IPS-18c (cell line): Measurements from ENCODE around the gene SUSD3.

Source experiments
- H3K4me3 ChIP-seq: 2 replicates; pipeline ENCODE4 v1.7.0; 2013; ENCODE audit warnings: low read depth, mild to moderate bottlenecking, low read length, moderate library complexity; ENCODE audit not compliant: insufficient read depth
- H3K9me3 ChIP-seq: one replicate; pipeline ENCODE4 v1.6.1; 2013; ENCODE audit warnings: mild to moderate bottlenecking, low read length, moderate library complexity; ENCODE audit not compliant: control insufficient read depth, insufficient read depth

SUSD3 gene

DNA sequence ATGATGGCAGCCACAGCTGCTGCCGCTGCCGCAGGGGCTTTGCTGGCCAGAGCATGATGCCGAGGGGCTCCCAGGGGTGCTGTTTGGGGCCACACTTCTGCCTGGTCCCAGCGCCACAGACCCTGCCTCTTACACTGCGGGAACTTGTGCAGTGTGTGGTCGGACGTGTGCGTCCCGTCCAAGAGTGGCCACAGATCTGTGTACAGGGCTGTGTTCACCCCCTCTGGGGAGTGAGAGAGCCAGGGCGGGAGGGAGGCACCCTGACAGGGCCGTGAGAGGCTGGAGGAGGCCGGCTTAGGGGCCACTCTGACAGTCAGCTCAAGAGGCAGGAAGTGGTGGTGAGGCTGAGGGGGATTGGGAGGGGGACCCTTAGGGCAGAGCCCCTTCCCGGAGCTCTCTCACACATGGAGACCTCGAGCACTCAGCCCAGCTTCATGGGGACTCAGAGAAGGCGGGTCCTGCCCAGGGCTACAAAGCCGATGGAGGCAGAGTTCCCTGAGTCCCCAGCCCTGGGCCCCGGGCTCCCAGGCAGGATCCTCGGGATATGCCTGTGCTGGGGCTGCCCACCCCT is 24.4 kb downstream of the SUSD3 start:
- H3K4me3 ChIP-seq = no peak overlapping the region

DNA sequence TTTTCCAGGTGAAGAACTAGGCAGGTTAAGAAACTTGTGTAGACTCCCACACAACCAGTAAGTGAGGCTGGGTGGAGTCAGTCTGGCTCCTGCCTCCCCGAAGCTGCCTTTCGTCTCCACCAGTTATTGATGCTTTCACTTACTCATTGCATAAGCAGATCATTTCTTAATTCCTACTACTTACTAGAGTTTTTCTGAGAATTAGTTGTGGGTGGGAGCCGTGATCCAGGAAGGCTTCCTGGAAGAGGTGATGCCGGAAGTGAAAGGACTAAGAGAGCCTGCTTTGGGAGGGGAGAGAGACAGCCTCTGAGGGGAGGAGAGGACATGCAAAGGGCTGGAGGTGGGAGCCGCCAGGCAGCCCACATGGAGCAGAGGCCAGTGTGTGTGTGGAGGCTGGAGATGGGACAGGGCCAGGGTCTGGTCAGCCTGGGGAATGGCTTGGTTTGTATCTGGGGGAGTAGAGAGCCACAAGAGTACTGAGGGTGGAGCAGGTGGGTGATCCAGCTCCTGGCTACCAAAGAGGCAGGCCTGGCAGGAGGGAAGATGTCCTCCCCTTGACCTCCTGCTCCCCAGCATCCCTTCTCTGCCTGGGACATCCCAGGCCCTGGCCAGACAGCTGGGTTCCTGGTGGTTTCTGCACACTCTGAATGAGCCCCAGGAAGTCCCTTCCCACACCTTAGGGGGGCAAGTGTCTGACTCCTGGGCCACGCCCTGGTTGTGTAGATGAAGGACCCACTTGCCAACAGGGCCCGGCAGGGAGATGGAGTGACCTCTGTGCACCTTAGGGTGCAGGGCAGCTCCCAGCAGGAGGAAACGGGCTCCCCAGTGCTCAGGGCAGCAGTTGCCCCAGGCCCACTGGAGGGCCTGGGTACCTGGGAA is 25.3 kb downstream of the SUSD3 start:
- Histone ChIP-seq H3K9me3 (no peaks in the 10 kb centered on the region), H3K4me3 (no peak overlapping the region)

More for the DNA sequence above, 24.4 kb downstream of the SUSD3 start:
- no peaks in the 10 kb centered on the region for H3K9me3 ChIP-seq

DNA sequence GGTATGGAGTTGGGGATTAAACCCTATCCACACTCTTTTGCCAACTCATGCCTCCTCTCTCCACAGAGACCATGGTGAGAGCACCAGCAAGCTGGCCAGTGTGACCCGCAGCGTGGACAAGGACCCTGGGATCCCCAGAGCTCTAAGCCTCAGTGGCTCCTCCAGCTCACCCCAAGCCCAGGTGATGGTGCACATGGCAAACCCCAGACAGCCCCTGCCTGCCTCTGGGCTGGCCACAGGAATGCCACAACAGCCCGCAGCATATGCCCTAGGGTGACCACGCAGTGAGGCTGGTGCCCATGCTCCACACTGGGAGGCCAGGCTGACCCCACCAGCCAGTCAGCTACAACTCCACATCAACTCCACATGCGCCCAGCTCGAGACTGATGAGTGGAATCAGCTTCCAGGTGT is 26.0 kb downstream of the SUSD3 start:
- Histone ChIP-seq H3K4me3 (no peak overlapping the region), H3K9me3 (no peaks in the 10 kb centered on the region)

DNA sequence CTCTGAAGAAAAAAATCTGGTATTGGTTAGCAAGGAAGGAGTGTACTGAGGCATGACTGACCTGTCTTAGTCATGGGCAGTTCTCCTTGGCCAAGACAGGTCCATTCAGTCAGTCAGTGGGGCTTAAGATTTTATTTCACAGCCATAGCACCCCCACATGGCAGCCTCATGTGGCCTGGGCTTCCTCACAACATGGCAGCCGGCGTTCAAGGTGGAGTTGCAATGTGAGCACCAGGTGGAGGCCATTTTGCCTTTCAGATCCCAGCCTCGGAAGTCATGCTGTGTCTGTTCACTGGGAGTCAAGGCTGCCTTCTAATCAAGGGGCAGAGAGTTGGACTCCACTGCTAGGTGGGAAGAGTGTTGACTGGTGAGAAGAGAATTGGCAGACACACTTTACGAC is 27.2 kb downstream of the SUSD3 start:
- Histone ChIP-seq H3K9me3 (no peaks in the 10 kb centered on the region), H3K4me3 (no peak overlapping the region)

DNA sequence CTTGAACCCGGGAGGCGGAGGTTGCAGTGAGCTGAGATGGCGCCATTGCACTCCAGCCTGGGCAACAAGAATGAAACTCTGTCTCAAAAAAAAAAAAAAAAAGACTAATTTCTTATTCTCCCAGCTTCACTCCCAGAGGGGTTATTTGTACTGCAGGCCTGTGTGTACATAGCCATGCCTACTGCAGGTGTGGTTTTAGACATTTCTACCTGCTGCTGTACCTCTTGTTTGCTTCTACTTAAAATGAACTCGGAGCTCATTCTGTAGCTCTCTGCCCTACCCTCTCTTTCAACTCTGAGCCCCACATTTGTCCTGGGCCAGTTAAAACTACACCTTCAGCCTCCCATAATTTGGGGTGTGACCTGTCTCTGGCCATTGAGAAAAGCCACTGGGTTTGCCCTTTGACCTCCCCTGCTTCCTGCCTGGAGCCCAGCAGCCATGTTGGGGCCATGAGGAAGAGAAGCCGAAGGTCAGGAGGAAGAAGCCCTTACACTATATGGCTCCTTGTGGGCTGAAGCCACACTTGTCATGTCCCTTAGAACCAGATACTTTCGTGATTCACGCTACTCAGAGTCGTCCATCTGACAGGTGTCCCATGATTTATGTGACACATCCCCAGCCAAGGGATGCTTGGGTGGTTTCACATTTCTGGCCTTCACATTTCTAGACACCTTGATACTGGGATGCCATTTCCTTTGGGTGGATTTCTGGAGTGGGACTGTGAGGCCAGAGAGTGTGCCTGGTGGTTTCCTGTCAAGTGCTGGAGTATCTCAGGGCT is 28.1 kb downstream of the SUSD3 start:
- no peaks in the 10 kb centered on the region for H3K9me3 ChIP-seq

DNA sequence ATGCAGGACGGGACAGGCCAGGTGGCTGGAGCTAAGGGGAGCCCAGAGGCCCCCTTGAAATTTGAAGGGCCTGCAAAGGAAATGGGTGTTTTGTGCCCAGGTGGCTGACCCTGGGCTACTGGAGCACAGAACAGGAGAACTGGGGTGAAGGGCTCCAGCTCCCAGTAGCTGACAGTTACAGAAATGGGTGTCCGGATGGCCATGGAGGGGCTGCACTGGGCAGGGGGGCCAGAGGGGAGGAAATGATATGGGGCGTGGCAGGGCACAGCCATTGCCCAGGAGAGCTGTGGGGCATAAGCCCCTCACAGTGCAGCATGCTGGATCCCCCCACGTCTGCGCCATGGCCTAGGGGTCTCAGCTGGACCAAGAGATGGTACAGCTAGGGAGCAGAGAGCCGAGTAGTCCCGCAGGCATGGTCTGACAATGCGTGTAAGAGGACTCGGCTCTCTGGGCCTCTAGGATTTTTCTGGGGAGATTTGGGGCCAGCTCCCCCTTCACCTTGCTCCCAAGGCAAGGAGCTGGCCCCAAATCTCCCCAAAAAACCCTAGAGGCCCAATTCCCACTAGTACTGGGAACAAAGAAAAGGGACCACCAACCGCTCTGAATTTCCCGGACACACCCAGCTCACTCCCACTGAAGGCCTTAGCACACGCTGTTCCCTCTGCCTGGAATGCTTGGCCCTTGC is 29.6 kb downstream of the SUSD3 start:
- H3K9me3 ChIP-seq = no peaks in the 10 kb centered on the region
- no peak overlapping the region for H3K4me3 ChIP-seq

More for the DNA sequence above, 28.1 kb downstream of the SUSD3 start:
- H3K4me3 ChIP-seq = no peak overlapping the region

DNA sequence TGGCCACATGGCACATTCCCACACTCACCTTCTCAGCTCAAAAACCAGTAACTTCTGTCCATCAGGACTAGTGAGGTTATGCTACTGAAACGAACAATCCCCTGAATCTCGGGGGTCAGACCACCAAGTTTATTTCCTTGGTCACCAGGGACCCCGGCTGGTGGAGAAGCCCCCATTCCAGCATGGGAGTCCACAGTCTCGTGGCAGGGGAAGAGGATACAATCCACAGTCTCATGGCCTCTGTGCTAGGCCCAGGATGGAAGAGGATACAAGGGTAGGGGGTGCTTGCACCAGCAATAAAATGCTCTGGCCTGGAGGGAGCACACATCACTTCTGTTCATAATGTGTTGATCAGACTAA is 30.1 kb downstream of the SUSD3 start:
- Histone ChIP-seq H3K4me3 (no peak overlapping the region), H3K9me3 (no peaks in the 10 kb centered on the region)

DNA sequence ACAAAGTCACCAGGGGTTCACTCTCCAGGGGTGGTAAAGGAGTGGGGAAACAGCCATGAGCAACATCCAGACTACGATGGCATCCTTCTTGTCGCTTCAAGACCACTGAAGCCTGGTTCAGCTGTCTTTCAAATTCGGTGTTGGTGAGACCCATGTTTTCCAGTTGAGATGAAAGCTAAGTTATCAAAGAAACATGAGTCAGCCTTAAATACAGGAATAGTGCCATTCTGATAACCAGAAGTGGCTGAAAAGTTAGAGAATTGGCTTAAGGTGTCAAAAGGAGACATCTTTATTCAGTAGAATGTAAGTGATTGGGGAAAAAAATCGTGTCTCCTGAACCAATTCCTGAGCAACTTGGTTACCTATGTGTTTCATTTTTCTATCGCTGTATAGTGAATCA is 30.5 kb downstream of the SUSD3 start:
- no peak overlapping the region for H3K4me3 ChIP-seq
- no peaks in the 10 kb centered on the region for H3K9me3 ChIP-seq

DNA sequence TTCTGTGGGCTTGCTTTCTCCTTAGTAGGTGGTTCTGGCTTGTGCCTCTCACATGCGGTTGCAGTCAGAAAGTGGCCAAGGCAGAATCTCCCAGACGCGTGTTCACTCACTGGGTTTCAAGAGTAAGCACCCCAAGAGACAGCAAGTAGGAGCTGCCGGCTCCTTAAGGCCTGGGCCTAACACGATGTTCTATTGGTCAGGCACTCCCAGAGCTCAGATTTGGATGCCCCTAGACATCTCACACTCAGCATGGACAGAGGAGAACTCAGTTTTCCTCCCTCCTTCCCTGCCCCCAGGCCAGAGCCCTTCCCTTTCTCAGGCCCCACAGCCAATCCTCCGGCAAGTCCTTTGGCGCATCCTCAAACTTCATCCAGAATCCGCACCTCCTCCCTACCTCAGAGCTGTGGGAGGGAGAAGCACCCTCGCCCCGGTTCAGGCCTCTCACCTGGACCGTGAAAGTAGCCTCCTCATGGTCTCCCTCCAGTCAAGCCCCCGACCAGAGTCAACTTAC is 31.0 kb downstream of the SUSD3 start:
- Histone ChIP-seq H3K4me3 (no peak overlapping the region), H3K9me3 (no peaks in the 10 kb centered on the region)

DNA sequence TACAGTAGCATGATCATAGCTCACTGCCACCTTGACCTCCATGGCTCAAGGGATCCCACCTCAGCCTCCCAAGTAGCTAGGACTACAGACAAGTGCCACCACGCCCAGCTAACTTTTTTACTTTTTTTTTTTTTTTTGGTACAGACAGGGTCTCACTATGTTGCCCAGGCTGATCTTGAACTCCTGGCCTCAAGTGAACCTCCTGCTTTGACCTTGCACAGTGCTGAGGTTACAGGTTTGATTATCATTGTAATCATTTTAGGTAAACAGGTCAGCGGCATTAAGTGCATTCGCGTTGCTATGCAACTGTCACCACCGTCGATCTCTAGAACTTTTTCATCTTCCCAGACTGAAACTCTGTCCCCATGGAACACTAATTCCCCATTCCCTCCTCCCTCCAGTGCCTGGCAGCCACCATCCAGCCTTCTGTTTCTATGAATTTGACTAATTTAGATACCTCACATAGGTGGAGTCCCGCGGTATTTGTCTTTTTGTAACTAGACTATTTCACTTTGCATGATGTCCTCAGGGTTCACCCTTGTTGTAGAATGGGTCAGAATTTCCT is 31.7 kb downstream of the SUSD3 start:
- Histone ChIP-seq H3K9me3 (no peaks in the 10 kb centered on the region), H3K4me3 (no peak overlapping the region)

DNA sequence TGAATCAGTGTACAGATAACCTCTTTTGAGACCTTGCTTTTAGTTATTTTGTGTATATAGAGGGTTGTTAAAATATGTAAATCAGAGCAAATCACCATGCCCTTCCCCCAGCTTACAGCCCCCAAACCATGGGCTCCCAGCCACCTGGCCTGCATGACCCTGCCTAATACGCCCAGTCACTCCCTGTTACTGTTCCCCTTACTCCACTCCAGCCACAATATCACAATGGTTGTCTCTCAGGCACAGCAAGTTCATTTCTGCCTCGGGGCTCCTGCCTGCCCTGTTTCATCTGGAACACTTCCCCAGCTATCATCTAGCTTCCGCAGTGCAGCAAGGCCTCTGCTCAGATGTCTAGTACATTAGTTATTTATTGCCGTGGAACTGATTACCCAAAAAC is 32.6 kb downstream of the SUSD3 start:
- H3K4me3 ChIP-seq = no peak overlapping the region
- no peaks in the 10 kb centered on the region for H3K9me3 ChIP-seq

DNA sequence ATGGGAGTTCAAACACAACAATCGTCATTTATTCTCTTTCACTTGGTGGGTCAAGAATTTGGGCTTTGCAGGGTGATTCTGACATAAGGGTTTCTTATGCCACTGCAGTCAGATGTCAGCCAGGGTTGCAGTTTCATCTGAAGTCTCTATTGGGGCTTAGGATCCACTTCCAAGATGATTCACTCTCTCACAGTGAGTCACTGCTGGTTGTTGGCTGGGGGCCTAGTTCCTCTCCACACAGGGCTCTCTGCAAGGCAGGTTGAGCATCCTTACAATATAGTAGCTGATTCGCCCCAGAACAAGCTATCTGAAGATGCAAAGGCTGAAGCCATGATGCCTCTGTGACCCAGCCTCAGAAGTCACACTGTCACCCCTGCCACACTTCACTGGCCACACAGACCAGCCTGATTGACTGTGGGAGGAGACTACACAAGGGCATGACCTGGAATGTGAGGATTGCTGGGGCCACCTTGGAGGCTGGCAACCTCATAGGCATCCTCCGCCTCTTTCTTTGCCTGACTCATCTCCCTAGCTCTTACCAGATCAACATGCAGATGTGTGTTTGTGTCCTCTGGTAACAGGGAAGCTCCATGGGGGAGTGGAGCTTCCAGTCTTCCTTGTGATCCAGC is 33.1 kb downstream of the SUSD3 start:
- no peaks in the 10 kb centered on the region for H3K9me3 ChIP-seq
- no peak overlapping the region for H3K4me3 ChIP-seq

DNA sequence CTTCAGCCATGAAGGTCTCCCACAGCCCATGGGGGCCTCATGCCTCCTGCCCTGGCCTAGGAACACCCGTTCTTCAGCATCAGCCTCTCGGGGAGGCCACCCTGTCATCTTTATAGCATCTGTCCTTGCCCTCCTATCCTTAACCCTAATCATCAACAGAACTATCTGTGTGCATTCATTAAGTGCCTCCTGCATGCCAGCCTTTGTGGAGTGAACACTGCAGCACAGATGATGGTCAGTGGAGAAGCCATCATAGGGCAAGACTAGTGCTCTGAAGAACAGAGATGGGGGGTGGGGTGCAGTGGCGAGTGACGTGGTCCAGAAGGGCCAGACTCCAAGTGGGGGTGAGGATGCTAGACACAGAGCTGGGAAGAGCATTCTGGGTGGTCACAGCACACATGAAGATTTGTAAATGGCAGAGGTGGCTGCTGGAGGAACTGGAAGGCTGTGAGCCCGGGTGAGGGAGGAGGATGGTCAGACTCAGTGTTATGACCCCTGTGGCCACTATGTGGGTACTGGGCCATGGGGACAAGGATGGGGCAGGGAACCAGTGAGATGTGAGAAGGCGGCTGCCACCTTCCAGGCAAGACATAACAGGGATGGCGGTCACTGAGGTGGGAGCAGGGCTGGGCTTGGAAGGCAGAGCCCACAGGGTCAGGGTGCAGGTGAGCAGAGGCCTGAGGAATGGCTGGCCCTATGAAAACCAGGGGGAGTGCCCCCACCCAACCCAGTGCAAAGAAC is 33.9 kb downstream of the SUSD3 start:
- Histone ChIP-seq H3K4me3 (no peak overlapping the region), H3K9me3 (no peaks in the 10 kb centered on the region)

DNA sequence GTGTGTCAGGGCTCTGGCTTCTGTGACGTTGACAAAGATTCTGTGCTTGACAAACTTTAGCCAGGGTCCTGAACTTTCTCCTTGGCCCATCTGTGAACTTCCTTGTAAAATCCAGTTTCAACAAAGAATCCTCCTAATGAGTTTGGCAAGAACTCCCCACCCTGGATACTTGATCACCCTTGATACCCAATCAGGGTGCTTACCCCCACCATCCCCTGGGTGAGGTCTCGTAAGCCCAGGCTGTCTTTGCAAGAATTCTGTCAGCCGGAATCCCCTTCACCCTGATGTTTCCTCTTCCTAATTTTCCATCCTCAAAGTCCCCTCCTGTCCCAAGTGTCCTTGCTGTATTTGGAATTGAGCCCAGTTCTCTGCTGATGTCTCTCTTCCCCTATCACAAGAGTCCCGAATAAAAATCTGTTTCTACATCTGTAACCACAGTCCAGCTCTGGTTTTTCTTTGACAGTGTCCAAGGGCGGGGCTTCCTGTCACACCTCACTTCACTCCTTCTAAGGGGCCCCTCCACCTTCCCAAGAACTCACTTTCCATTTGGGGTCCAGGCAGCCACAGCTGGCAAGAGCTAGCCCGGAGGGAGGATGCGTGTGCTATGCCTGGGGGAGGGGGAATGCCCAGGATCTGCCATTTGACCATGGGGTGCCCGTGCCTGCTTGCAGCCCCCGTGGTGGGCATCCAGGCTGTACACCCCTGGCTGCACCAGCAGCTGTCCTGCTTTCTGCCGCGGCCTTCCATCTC is 34.8 kb downstream of the SUSD3 start:
- Histone ChIP-seq H3K4me3 (no peak overlapping the region), H3K9me3 (no peaks in the 10 kb centered on the region)

DNA sequence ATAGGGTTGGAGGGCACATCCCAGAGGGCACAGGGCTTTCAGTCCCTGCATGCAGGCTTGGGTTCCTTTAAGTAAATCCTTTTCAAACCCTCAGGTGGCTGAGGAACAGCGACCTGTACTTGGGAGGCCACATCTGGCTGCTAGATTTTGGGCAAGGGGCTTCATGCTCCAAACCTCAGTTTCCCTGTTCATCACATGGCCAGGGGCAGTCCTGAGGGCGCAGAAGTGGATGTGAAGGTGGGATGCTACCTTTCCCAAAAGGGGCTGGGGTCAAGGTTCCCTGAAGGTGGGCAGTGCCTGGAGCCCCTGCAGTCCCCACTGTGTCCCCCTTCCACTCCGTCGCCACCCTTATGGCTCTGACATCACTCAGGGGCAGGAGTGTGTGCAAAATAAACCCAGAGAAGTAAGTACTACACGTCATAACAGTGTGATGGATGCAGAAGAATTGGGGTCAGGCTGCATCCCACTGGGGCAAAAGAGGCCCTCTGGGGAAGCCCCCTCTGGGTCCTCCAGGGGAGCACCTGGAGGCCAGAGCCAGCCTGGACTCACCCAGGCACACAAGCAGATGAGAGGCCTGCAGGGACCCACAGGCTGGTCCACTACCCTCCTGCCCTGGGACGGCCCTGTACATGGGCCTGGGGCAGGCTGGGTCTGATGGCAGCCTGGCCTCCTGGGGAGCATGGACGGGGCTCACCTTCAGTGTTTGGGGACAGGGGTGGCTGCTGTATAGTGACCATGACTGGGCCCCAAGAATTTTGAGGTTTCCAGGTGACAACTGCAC is 35.6 kb downstream of the SUSD3 start:
- peaks cover 2% of the 10 kb centered on the region for H3K9me3 ChIP-seq
- no peak overlapping the region for H3K4me3 ChIP-seq
